Gastroesophageal sphincter (tissue), 3 donors: ENCODE data around the gene VRK3.

Source experiments
- POLR2A ChIP-seq, 2 donors: fragments of 450-650 bp; IDR thresholded peaks; one replicate each; pipeline ENCODE4 v1.6.1; 2017; ENCODE audit warnings: antibody characterized with exemption in 2 of 2, mild to moderate bottlenecking in 2 of 2, moderate library complexity in 1 of 2
- POLR2AphosphoS5 ChIP-seq: sonication (generic); formaldehyde crosslinking; IDR thresholded peaks from one replicate; pipeline ENCODE4 v1.6.1; 2017; ENCODE audit warnings: antibody characterized with exemption
- TF ChIP-seq, protein P1 (sequence below), 4 experiments: fragments of 200-600 bp in 2 of 4; fragments of 450-650 bp in 2 of 4; sonication (generic) in 1 of 4; IDR thresholded peaks; one replicate each; pipeline ENCODE4 v1.5.1; 2017 to 2019; ENCODE audit warnings: antibody characterized with exemption in 4 of 4, mild to moderate bottlenecking in 2 of 4, moderate library complexity in 2 of 4

DNA sequence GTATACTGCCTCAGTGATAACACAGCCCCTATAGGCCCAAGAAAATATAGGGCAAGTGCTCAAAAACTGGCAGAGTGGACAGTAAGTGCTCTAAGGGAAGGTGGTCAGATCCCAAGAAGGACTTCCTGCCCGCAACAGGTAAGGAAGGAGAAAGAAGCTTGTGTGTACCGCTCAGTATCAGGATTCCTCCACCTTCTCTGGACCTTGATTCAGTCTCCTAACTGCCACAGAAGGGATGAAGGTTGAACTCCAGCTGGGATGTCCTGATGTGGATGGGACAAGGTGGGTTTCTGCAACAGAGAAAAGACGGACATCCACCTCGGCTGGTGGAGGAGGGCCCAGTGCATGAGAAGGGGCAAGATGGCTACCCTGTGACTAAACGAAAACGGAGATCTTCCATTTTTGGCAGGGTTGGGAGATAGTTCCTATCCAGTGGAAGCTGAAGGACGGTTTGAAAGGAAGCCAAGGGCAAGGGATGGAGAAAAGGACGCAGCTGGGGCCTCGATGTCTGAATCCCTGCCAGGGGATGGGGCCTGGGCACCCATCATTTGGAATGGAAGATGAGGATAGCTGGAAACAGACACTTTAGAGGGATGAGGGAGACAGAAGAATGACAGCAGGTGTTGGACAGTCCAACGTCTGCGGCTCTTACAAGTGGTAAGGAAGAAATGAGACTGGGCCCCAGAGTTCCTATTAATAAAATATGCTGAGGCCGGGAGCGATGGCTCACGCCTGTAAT lies 97.5 kb downstream of the VRK3 start:
- TF ChIP-seq POLR2AphosphoS5 (no peak), POLR2A (IDR thresholded peaks at IDR 0.05) (no peak)
- TF ChIP-seq, protein P1, sequence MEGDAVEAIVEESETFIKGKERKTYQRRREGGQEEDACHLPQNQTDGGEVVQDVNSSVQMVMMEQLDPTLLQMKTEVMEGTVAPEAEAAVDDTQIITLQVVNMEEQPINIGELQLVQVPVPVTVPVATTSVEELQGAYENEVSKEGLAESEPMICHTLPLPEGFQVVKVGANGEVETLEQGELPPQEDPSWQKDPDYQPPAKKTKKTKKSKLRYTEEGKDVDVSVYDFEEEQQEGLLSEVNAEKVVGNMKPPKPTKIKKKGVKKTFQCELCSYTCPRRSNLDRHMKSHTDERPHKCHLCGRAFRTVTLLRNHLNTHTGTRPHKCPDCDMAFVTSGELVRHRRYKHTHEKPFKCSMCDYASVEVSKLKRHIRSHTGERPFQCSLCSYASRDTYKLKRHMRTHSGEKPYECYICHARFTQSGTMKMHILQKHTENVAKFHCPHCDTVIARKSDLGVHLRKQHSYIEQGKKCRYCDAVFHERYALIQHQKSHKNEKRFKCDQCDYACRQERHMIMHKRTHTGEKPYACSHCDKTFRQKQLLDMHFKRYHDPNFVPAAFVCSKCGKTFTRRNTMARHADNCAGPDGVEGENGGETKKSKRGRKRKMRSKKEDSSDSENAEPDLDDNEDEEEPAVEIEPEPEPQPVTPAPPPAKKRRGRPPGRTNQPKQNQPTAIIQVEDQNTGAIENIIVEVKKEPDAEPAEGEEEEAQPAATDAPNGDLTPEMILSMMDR (IDR thresholded peaks at IDR 0.05) = no peak
